Small intestine (tissue), 7 donors: ENCODE data around the gene HACD4. TPM values are rescaled to one million over a fixed set of nuclear protein-coding genes. Genes with fewer than 3 reads are reported as not detected.

Experiments
- DNase-seq, 2 donors: peaks; one replicate each; pipeline versions ENCODE4 v3.0.0 to v3.0.0-alpha.2; 2013
- FAIRE-seq: peaks from 2 replicates; lab custom pipeline; 2012; peaks lifted over from hg19 to GRCh38; lab: Jason Lieb, UNC
- H3K27ac ChIP-seq, 3 donors: one replicate each; pipeline ENCODE4 v1.5.1; 2013; ENCODE audit warnings: low read length in 2 of 3, mild to moderate bottlenecking in 2 of 3, control low read depth in 1 of 3, inconsistent platforms in 1 of 3, low read depth in 1 of 3, moderate library complexity in 1 of 3
- H3K27me3 ChIP-seq, 3 donors: one replicate each; pipeline ENCODE4 v1.6.1; 2013; ENCODE audit warnings: low read length in 3 of 3, inconsistent platforms in 1 of 3; ENCODE audit not compliant: control insufficient read depth in 3 of 3, insufficient read depth in 3 of 3
- H3K36me3 ChIP-seq, 3 donors: one replicate each; pipeline ENCODE4 v1.6.1; 2013; ENCODE audit warnings: low read length in 3 of 3, inconsistent platforms in 1 of 3, low read depth in 1 of 3, mild to moderate bottlenecking in 1 of 3, moderate library complexity in 1 of 3; ENCODE audit not compliant: control insufficient read depth in 3 of 3, insufficient read depth in 2 of 3
- H3K4me1 ChIP-seq, 3 donors: one replicate each; pipeline ENCODE4 v1.6.1; 2013; ENCODE audit warnings: low read length in 2 of 3, inconsistent platforms in 1 of 3, low read depth in 1 of 3, mild to moderate bottlenecking in 1 of 3, moderate library complexity in 1 of 3; ENCODE audit not compliant: control insufficient read depth in 3 of 3, insufficient read depth in 2 of 3
- H3K4me3 ChIP-seq, 3 donors: one replicate each; pipeline ENCODE4 v1.5.1; 2013; ENCODE audit warnings: low read length in 3 of 3, control low read depth in 1 of 3, inconsistent platforms in 1 of 3, low read depth in 1 of 3, mild to moderate bottlenecking in 1 of 3, moderate library complexity in 1 of 3
- H3K9me3 ChIP-seq, 2 donors: one replicate each; pipeline ENCODE4 v1.6.1; 2013; ENCODE audit warnings: low read depth in 1 of 2, low read length in 1 of 2; ENCODE audit not compliant: control insufficient read depth in 2 of 2, insufficient read depth in 1 of 2
- WGBS, 3 donors: extraction: QIAGEN DNeasy Blood & Tissue Kit; methylation state at CpG; one replicate each; pipeline ENCODE4 v1.1.7; 2013; 5-methylcytosine and 5-hydroxymethylcytosine counted together
- polyA plus RNA-seq, 4 donors: library from polyadenylated mRNA; stranded (reverse) in 3 of 4; unstranded in 1 of 4; fragments of 200-250 nt in 3 of 4; fragments of 120-200 nt in 1 of 4; gene quantifications; one replicate each; pipeline versions ENCODE4 v1.2.1 to v1.2.3, GENCODE V29; 2013
- donor health status: healthy with polysubstance abuse.
- donor health status: control.
- donor health status: control.
- donor health status: Bipolar disorder and iron deficiency.
- donor health status: healthy.

HACD4 gene
- polyA plus RNA-seq, 4 donors = 0.22 to 2.9 (median 0.88) TPM

DNA sequence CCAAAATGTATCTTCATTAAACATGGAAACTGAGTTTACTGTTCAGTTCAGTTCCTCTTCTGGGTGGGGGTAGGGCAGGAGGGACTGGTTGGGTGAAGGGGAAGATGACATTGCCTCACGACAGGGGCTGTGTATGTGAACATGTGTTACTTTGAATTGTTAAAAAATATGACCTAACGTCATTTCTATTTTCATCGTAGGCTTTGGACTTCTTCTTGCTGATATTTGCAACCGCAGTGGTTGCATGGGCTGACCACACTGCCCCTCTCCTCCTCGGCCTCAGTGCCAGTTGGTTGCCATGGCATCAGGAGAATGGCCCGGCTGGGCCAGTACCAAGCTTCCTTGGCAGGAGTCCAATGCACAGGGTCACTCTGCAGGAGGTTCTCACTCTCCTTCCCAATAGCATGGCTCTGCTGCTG is 41.5 kb downstream of the HACD4 start:
- no peak for DNase-seq

DNA sequence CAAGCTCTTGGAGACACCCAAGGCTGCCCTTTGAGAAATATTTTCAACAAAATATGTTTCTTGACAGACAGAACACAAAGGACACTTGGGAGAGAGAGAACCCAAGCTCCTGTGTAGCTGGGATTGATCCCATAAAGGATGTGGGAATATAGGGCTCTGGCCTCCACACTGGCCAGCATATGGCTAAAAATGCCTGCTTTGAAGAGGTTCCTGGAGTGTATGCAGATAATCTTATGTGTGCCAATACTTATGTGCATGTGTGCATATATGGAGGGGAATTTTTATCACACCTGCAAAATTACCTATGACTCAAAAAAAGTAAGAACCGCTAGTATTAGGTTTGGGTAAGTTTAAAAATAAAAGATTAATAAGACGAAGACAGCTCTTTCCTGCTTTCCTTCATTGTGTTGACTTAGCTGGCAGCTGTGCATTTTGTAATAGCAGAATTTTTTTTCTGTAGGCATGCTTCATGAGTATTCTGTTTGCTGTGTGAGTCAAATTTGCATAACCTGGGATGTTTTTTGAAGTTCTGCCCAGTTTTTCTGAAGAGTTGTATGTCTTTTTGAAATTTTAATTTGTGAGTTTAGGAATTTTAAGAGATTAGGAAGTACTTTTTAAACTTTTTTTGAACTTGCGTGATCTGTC is 42.6 kb downstream of the HACD4 start:
- H3K9me3 ChIP-seq = no peaks in the 10 kb centered on the region
- FAIRE-seq = no peak
- 56 to 67% (median 57%) methylated on average over 3 of the region's 3 CpGs for WGBS, 3 donors
- peaks cover 0 to 30% (median 0%) of the 10 kb centered on the region in 3 donors for H3K36me3 ChIP-seq
- no peak for DNase-seq
- no peak overlapping the region for H3K27ac ChIP-seq
- no peaks in the 10 kb centered on the region for H3K4me1 ChIP-seq
- no peak overlapping the region for H3K4me3 ChIP-seq
- no peaks in the 10 kb centered on the region for H3K27me3 ChIP-seq

More for the DNA sequence above, 41.5 kb downstream of the HACD4 start:
- no peaks in the 10 kb centered on the region for H3K9me3 ChIP-seq
- no peaks in the 10 kb centered on the region for H3K4me1 ChIP-seq
- H3K36me3 ChIP-seq = peaks cover 0 to 31% (median 0%) of the 10 kb centered on the region in 3 donors
- no peak overlapping the region for H3K27ac ChIP-seq
- no peak overlapping the region for H3K4me3 ChIP-seq
- no peak for FAIRE-seq
- H3K27me3 ChIP-seq = no peaks in the 10 kb centered on the region
- WGBS, 3 donors = 85 to 89% (median 86%) methylated on average over 6 of the region's 6 CpGs

DNA sequence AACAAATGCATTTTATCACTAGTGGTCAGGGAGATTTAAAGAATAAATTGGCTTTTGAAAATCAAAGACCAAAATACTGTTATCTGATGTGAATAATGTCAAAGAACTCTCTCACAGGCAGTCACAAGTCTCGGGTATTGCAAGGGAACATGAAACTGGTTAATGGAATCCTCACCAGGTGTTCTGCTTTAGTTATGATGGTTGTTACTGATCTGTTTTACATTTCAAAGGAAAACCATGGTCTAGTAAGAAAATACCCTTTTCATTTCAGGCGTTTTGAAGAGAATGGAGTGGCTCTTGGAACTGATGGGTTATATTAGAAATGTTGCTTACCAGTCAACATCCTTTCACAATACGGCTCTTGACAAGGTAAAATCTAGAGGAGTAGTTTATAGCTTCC is 43.4 kb downstream of the HACD4 start:
- Histone ChIP-seq H3K36me3 (peaks cover 0 to 30% (median 0%) of the 10 kb centered on the region in 3 donors), H3K27ac (no peak overlapping the region), H3K9me3 (no peaks in the 10 kb centered on the region), H3K4me1 (no peaks in the 10 kb centered on the region), H3K4me3 (no peak overlapping the region), H3K27me3 (no peaks in the 10 kb centered on the region)
- DNase-seq (no peak), FAIRE-seq (no peak)
- 86 to 93% (median 92%) methylated on average over 3 of the region's 3 CpGs for WGBS, 3 donors

DNA sequence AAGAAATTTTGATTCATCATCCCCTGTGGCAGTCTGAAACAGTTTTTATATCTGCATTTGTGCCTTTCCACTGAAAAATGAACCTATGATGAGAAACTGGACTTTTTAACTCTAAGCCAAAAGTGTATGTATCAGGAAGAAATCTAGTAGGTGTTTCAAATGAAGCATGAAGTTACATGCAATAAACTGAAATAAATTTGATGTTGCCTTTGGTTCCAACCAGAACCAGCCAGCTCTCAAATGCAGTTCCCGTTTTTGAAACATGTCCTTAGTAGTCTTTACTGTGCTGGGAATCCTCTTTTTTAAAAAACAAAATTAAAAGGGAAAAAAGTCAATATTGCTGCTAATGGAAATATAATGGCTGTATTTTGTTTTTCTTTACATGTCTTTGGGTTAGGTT is 43.9 kb downstream of the HACD4 start:
- DNase-seq = no peak
- Histone ChIP-seq H3K4me1 (no peaks in the 10 kb centered on the region), H3K36me3 (peaks cover 0 to 26% (median 0%) of the 10 kb centered on the region in 3 donors), H3K27ac (no peak overlapping the region), H3K4me3 (no peak overlapping the region), H3K9me3 (no peaks in the 10 kb centered on the region), H3K27me3 (no peaks in the 10 kb centered on the region)
- no peak for FAIRE-seq
- 75 to 93% (median 81%) methylated on average over 1 of the region's 1 CpG for WGBS, 3 donors

DNA sequence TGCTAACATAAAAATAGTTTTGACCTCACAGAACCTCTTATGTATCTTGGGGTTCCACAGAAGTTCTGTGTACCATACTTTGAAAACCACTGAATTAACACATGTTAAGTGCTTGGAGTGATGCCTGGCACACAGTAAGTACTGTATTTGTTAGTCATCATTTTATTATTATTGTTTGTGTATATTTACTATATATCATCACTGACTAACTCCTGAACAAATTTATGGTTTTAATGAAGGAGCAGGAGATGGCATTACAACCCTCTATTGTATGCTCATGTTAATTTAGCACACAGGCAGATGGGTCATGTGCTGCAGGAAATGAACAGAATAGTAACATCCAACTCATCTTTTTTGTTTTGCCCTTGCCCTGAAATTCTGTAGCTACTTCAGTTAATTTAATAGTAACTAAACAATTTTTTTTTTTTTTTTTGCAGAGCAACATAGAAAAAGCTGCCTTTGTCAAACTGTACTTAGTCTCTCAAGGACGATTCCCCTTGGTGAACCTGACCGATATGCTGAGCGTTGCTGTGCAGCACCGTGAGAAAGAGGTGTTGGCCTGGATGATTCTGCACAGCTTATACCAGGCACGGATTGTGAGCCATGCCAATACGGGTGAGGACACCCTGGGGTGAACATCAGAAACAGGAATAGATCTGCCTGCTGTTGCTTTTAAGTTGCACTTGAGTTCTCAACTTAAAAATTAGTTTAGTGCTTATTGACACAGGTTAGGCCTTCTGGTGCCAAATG is 45.4 kb downstream of the HACD4 start:
- no peaks in the 10 kb centered on the region for H3K27me3 ChIP-seq
- no peak overlapping the region for H3K4me3 ChIP-seq
- peaks cover 0 to 20% (median 0%) of the 10 kb centered on the region in 3 donors for H3K36me3 ChIP-seq
- 88 to 97% (median 88%) methylated on average over 6 of the region's 6 CpGs for WGBS, 3 donors
- no peaks in the 10 kb centered on the region for H3K4me1 ChIP-seq
- no peak for FAIRE-seq
- no peak overlapping the region for H3K27ac ChIP-seq
- no peak for DNase-seq
- no peaks in the 10 kb centered on the region for H3K9me3 ChIP-seq

DNA sequence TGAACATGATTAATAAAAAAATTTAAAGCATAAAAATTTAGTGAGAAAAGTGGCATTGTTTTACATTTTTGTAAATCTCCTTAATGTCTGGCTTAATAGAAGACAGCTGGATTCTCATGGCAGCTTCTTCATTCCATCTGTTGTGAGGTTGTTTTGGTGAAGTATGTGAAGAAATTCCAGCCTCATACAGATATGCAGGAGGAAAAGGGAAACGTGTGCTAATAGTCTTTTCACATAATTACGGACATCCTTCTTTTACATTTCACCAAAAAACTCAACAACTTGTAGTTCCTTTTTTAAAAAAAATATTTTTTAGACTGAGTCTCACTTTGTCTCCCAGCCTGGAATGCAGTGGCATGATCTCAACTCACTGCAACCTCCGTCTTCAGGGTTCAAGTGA is 46.9 kb downstream of the HACD4 start:
- Histone ChIP-seq H3K9me3 (no peaks in the 10 kb centered on the region), H3K27ac (no peak overlapping the region), H3K27me3 (no peaks in the 10 kb centered on the region), H3K4me1 (no peaks in the 10 kb centered on the region), H3K4me3 (no peak overlapping the region), H3K36me3 (peaks cover 0 to 8% (median 0%) of the 10 kb centered on the region in 3 donors)
- 76 to 94% (median 78%) methylated on average over 3 of the region's 3 CpGs for whole genome bisulfite sequencing, 3 donors
- no peak for FAIRE-seq
- no peak for DNase-seq

DNA sequence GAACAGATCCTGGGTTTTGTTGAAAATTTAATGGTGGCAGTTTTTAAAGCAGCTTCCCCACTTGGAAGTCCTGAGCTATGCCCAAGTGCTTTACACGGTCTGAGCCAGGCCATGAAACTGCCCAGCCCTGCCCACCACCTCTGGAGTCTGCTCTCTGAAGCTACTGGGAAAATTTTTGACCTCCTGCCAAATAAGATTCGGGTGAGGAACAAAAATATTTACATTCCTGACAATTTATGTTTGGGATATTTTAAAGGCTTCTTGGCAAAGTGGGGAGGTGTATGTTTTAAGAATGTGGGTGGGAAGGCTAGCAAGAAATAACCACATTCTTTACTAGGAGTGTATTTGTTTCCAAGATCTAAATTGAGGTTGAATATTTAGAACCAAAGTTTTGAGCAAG is 50.0 kb downstream of the HACD4 start:
- peak overlapping the region in 2 of 3 donors; percentile 32 to 36 for H3K27ac ChIP-seq
- 49 to 77% (median 71%) methylated on average over 2 of the region's 2 CpGs for WGBS, 3 donors
- peak in 1 of 2 donors; percentile 9 for DNase-seq
- no peaks in the 10 kb centered on the region for H3K27me3 ChIP-seq
- H3K4me1 ChIP-seq = no peaks in the 10 kb centered on the region
- no peaks in the 10 kb centered on the region for H3K9me3 ChIP-seq
- no peak overlapping the region for H3K4me3 ChIP-seq
- peaks cover 0 to 5% (median 2%) of the 10 kb centered on the region in 3 donors for H3K36me3 ChIP-seq
- no peak for FAIRE-seq

DNA sequence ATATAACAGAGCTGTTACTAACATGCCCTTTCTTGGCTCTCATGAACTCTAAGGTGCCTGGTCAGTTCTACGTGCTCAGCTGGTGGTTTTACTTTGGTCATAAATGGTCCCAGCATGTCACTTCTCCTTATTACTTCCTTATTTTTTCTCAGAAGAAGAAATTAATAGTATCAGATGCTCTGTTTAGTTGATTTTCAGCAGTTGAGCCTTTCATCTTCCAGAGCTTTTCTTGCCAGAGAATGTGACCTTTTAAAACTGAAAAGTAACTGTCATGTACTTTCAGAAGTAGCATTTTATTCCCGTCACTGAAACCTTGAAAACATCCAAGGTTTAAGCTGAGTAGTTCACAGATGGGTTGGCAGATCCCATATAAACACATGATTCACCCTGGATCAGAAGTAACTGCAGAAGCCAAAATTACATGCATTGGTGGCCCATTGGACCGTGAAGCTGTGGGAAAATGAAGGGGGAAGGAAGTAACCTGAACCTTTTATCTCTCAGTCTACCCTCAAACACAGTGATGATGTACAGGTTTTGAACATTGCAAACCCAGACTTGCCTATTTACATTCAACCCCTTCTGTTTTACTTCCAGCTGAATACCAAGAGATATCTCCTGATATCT is 50.5 kb downstream of the HACD4 start:
- WGBS, 3 donors = 61 to 89% (median 80%) methylated on average over 3 of the region's 3 CpGs
- peaks cover 0 to 5% (median 2%) of the 10 kb centered on the region in 3 donors for H3K36me3 ChIP-seq
- no peak for DNase-seq
- no peaks in the 10 kb centered on the region for H3K27me3 ChIP-seq
- H3K4me3 ChIP-seq = no peak overlapping the region
- no peaks in the 10 kb centered on the region for H3K9me3 ChIP-seq
- peak overlapping the region in 2 of 3 donors; percentile 32 to 36 for H3K27ac ChIP-seq
- no peaks in the 10 kb centered on the region for H3K4me1 ChIP-seq
- no peak for FAIRE-seq
